NCI-H510A treated with DMSO at 0.1 percent for 48 hours (cell line): ENCODE data around the gene TUBGCP2.

ENCODE experiments used
- DNase-seq: peaks from one replicate; lab custom pipeline; 2025; lab: John Stamatoyannopoulos, UW

Gene TUBGCP2

DNA sequence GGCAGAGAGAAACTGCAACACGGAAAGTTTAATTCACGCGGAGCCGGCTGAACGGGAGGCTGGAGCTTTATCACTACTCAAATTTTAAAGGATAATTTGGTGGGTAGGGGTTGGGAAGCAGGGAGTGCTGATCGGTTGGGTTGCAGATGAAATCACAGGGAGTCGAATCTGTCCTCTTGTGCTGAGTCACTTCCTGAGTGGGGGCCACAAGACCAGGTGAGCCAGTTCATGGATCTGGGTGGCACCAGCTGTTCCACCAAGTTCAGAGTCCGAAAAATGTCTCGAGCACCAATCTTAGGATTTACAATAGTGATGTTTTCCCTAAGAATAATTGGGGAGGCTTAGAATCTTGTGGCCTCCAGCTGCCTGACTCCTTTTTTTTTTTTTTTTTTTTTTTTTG, 34.9 kb upstream of the TUBGCP2 start:
- no peak for DNase-seq

DNA sequence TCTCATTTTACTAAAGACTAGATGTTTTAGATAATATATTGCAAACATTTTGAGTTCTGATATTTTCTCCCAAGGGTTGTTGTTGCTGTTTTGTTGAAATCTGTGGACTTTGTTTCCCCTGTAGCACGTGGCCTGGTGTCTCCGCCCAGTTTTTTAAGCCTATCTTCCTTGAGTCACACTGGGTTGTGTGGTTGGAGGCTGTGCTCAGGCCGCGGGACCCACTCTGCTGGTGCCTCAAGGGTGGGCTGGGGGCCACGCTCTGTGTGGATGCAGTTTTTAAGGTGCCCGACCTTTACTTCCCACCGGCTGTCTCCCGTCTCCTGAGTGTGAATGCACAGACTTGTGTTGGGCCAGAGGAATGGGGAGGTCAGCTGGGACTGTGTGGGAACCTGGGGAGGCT, 34.3 kb upstream of the TUBGCP2 start:
- DNase-seq = no peak

GRCh38 chr10:133341983-133342382, 33.3 kb upstream of the TUBGCP2 start:
- DNase-seq = no peak

- no peak for DNase-seq
These were observed 31.2 kb upstream of the TUBGCP2 start for GRCh38 chr10:133339708-133340380.

- no peak for DNase-seq
These were observed 29.7 kb upstream of the TUBGCP2 start for GRCh38 chr10:133338080-133339071.

GRCh38 chr10:133337370-133337725, 28.7 kb upstream of the TUBGCP2 start:
- DNase-seq = no peak

DNA sequence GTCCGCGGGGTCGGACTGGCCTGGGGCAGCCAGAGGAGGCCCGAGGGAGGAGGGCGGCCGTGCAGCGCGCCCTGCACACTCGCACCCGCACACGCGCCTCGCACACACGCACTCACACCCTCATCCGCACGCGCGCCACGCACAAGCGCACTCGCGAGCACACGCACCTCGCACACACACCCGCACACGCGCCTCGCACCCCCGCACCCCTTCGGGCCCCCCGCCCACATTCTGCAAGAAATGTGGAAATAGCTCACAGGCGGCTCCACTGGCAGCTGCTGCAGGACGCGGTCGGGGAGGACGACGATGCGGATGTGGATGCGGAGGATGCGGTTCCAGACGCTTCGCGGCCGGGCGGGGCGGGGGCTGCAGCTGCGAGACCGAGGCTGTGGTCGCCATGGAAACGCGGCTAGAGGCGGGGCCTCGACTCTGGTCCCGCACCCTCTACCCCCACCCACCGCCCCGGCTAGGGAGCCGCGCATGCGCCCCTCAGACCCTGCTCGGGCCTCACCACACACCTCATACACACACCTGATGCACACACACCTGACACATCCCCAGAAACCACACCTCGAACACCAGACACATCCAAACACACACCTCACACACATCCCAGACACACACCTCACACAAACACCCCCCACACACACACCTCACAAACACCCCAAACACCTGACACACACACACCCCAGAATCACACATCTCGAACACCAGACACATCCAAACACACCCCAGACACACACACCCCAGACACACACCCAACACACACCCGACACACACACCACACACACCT, 28.1 kb upstream of the TUBGCP2 start, which contains the start of gene CALY:
CALY (minus strand) TSS at position 320 of the 793 bp plus-strand sequence. CDS start 7,907 bp downstream, outside the sequence.
- no peak for DNase-seq

DNA sequence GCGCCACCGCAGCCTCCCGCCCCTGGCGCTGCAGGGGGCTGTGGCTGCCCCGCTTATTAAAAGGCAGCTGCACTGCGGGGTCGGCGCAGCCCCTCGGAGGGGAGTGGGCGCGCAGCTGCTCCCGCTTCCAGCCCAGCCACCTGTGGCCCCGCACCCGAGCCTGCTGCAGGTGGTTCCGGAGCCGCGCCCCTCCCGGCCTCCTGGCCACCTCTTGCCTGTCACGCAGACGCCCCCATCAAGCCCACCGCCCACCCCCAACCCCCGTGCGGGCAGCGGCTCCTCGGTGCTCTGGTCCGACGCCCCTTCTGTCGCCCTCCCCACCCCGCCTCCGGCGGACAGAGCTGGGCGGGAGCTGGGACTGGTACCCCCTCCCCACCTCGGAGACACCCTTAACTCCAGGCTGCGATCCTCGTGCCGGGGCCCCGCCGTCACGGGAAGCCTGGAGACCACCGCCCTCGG, 27.5 kb upstream of the TUBGCP2 start:
- DNase-seq = no peak

DNA sequence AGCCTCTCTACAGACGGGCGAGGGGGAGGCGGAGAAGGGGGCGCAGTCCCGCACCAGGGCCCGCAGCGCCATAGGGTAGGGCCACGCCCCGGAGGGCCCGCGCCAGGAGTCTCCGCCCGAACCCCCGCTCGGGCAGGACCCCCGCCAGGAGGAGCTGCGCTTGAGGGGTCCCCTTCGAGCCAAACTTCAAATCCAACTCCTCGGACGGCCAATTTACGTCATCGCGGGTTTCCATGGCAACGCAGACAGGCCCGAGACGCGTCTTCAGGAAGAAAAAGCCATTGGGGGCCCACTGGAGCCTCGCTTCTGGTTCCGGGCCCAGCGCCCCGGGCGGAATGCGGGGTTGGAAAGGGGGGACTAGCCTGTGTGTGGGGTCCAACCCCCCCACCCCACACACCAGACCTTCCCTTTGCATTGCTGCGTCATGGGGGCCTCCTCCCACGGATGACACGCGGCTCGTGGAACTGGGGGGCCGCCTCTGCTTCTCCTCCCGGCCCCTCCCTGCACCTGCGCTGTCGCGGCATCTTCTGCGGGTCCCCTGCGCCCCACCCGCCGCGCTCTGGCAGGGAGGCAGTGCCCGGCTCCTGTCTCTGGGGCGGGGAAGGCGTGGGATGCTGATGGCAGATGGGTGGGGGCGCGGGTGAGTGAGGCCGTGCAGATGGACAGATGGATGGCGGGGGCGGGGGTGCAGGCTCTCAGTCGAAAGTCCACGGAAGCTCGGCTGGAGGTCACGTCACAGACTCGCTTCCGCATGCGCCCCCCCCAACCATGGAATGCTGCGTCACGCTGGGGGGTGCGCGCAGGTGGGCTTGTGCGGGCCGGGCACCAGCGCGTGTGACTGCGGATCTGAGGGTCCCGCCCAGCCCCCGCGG, 26.8 kb upstream of the TUBGCP2 start:
- DNase-seq = no peak

GRCh38 chr10:133334503-133335245, 26.0 kb upstream of the TUBGCP2 start:
- no peak for DNase-seq

GRCh38 chr10:133332936-133333699, 24.4 kb upstream of the TUBGCP2 start:
- no peak for DNase-seq

DNA sequence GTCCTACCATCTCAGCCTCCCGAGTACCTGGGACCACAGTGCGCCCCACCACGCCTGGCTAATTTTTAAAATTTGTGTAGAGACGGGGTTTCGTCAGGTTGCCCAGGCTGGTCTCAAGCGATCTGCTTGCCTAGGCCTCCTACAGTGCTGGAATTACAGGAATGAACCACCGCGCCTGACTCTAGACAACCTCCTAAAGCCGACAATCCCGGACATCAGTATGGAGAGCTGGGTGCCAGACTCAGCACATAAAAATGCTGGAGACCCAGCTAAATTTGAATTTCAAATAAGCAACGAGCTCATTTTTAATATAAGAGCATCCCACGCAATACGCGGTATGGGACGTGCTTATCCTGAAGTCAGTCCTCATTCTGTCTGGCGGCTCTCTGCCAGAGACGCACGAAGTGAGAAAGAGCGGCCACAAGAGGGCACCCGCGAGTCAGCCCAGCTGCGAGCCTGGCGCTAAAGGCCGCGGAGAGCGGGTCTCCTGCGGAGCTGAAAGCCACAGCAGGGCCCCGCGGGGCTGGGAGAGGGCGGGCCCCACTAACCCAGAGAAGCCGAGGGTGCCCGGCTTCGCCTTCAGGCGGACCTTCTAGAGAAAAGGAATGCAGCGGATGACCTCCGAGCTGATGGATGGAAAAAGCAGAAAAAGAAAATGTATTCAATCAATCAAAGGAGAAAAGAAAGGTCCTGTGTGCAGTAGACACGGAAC, 21.0 kb upstream of the TUBGCP2 start:
- DNase-seq = peak; percentile 88

GRCh38 chr10:133328358-133329343, 20.0 kb upstream of the TUBGCP2 start:
- no peak for DNase-seq

DNA sequence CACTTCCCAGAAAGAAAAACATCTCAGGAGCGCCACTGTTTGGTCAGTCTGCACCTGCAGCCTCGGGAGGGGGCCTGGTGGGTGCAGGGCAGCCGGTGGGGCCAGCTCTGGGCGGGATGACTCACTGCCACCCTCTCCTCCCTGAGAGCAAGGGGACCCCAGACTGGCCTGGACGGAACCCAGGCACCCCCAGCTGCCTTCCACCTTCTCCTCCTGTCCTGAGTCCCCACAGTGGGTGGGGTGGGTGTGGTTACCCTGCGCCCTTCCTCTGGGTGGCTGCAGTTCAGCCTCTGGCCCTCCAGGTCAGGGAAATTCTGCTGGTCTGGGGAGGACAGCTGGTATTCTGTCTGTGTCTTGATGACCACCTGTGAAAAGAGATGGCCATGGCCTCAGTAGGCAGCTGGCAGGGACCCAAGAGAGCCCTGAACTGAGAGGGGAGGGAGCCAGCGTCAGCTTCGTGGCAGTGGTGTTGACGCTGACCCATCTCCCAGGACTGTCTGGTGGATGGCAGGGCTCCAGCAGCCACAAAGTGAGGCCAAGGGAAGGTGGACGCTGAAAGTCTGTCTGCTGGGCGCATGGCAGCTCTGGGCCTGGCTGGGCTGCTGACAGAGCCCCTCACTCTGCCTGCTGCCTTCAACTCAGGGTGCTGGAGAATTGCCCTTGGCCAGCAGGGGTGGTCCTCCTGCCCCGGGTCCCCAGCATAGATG, 19.1 kb upstream of the TUBGCP2 start:
- no peak for DNase-seq

DNA sequence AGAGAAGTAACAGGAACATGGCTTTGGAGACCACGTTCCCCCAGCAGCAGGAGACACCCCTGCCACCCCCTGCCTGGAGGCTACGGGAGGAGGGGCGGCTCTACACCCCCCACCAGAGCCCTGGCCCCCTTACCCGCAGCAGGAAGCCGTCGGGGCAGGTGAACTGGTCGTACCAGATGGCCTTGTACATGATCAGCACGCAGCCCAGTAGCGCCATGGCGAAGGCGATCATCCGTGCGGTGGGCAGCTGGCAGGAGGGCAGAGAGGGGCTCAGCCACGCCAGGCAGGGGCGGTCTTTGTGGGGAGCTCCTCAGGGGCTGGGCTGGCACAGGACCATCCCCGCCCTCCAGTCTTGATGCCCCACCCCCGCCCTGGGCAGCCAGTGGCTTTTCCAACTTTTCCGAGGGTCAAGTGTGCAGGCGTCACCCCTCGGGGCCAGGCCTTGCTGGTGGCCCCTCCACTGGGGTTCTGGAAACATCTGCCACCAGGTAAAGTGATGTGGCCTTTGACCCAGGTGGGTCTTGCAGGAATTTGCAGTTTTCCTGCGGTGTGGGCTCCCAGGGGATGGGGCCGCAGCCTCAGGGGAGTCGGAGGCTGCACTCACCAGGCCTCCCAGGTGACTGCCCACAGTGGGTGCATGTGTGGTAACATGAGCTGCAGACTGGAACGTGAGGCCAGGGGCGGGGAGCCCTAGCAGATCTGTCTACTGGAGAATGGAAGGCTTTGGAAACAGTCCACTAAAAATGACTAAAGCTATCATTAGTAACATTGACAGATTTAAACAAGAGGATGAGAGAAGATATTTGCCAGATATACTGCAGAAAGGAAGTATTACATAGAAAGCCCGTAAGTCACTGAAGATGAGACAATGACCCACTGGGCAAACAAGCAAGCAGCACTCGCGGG, 18.3 kb upstream of the TUBGCP2 start:
- peak; percentile 18 for DNase-seq

DNA sequence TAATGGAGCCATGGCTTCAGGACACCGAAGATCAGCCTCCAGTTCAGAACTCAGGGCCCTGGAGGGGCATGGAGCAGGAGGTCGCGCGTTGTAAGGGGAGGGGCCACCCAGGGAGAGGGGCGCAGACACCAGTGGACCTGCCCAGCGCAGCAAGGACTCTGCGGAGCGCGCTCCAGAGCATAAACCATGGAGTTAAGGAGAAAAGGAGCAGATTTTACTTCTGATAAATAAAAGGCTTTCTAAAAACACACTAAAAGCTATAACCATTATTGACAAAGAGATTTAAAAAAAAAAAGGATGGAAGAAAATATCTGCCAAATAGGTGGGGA, 17.5 kb upstream of the TUBGCP2 start:
- no peak for DNase-seq
